ENCODE results near the gene EXD3.
A peak's percentile ranks its signal among the peaks of the same experiment; 100 is the strongest.

The EXD3 gene

DNA sequence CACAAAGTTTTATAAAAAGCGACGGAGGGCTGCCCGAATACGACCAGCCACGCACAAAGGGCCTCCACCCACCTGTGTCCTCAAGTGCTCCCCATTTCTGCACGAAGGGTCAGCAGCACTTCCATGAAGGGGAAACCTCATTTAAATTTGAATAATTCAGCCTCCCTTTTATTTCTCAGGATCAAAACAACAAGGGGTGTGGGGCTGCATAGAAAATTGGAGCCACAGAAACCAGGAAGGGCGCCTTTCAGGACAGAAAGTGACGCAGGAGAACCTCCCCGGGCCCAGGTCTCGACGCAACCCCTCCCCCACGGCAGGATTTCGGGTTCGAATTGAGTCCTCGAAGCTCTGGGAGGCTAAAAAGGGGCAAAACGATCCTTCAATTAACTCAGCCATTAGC, 123.0 kb downstream of the EXD3 start:
- no peak overlapping the region for H3K4me3 ChIP-seq (ENCODE audit: low read depth, low read length)
- no peak for DNase-seq (ENCODE audit: low read depth)
- TF ChIP-seq, protein P1, sequence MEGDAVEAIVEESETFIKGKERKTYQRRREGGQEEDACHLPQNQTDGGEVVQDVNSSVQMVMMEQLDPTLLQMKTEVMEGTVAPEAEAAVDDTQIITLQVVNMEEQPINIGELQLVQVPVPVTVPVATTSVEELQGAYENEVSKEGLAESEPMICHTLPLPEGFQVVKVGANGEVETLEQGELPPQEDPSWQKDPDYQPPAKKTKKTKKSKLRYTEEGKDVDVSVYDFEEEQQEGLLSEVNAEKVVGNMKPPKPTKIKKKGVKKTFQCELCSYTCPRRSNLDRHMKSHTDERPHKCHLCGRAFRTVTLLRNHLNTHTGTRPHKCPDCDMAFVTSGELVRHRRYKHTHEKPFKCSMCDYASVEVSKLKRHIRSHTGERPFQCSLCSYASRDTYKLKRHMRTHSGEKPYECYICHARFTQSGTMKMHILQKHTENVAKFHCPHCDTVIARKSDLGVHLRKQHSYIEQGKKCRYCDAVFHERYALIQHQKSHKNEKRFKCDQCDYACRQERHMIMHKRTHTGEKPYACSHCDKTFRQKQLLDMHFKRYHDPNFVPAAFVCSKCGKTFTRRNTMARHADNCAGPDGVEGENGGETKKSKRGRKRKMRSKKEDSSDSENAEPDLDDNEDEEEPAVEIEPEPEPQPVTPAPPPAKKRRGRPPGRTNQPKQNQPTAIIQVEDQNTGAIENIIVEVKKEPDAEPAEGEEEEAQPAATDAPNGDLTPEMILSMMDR (IDR thresholded peaks at IDR 0.05; ENCODE audit: insufficient read depth, low read depth, low read length, missing control alignments), result no peak

- TF ChIP-seq, protein P1 (IDR thresholded peaks at IDR 0.05; ENCODE audit: insufficient read depth, low read depth, low read length, missing control alignments), result no peak
- DNase-seq (ENCODE audit: low read depth), result peak; percentile 46
- no peak overlapping the region for H3K4me3 ChIP-seq (ENCODE audit: low read depth, low read length)
These were observed 123.8 kb downstream of the EXD3 start for GRCh38 chr9:137299203-137299565.

DNA sequence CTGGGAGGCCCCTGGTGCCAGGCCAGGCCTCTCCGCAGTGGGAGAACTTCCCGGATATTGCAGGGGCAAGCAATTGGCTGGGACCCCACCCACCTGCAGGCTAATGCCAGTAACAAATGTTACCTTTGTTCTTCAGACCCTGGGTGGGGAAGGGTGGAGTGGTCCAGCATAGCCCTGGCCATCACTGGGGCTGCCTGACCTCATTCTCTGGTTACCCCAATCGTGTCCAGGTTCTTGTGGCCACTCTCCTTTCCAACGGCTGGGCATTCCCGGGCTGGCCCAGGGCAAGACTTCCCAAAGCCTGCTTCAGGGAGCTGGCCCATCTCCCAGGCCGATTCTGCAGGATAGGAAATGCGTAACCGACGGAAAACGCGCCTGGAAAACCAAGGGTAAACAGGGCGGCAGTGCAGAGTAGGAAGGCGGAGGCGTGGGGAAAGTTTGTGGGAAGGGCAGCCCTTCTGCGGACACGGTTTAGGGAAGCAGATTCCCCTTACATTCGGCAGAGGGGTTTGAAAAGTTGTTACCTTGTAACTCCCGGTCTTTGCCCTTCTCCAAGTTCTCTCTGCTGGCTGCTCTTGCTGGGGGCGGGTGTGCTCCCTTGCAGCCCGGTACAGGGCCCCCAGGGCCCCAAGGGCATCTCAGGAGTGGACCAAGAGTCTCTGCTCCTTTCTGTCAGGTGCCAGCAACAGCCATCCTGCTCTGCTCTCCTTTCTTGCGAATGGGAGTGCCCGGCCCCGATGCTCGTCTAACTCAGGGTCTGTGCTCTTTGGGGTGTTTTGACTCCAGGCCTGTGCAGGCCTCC, 124.4 kb downstream of the EXD3 start:
- no peak for DNase-seq (ENCODE audit: low read depth)
- TF ChIP-seq, protein P1 (IDR thresholded peaks at IDR 0.05; ENCODE audit: insufficient read depth, low read depth, low read length, missing control alignments), result no peak
- H3K4me3 ChIP-seq (ENCODE audit: low read depth, low read length), result no peak overlapping the region

- DNase-seq (ENCODE audit: low read depth), result no peak
- H3K4me3 ChIP-seq (ENCODE audit: low read depth, low read length), result no peak overlapping the region
- TF ChIP-seq, protein P1 (IDR thresholded peaks at IDR 0.05; ENCODE audit: insufficient read depth, low read depth, low read length, missing control alignments), result no peak
These were observed 125.0 kb downstream of the EXD3 start for GRCh38 chr9:137297966-137298365.

DNA sequence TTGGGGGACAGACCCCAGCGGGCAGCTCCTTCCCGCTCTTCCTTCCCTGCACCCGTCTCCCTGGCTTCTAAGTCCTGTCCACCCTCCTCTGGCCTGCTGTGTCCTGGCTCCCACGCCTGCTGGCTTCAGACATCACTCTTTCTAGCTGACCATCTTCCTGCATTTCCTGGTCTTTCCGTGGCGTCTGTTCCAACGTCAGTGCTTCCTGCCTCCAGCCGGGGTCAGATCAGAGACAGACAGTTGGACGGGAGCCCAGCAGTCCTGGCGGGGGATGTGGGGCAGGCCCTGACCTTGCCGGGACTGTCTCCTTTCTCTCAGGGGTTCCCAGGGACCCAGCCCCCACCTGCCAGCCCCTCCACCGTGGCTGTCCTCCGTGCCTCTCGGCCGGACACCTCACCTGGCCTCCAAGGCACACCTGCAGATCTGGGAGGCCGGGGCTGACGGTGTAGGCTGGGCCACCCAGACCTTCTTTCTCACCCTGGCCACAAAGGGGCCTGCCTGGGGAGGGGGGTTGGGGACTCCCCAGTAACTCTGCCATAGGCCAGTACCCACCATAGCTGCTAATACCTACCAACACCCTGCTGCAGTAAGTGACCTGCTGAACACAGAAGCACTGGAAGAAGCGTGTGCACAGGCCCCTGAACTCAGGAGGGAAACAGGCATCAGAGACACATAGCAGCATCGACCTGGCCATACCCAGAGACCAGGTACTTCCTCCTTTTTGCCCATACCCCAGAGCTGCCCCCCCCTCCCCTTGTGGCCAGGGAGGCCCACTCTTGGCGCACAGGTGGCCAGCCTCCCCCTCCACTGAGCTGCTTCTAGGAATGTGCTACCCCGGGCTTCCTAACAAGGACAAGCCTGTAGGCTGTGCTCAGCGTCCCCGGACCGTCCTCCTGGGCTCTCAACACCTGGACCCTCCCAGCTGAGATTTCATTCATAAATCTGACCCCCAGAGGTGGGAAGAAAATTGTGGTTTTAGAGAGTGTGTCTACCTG, 126.0 kb downstream of the EXD3 start:
- TF ChIP-seq, protein P1 (IDR thresholded peaks at IDR 0.05; ENCODE audit: insufficient read depth, low read depth, low read length, missing control alignments), result no peak
- no peak for DNase-seq (ENCODE audit: low read depth)
- H3K4me3 ChIP-seq (ENCODE audit: low read depth, low read length), result no peak overlapping the region

DNA sequence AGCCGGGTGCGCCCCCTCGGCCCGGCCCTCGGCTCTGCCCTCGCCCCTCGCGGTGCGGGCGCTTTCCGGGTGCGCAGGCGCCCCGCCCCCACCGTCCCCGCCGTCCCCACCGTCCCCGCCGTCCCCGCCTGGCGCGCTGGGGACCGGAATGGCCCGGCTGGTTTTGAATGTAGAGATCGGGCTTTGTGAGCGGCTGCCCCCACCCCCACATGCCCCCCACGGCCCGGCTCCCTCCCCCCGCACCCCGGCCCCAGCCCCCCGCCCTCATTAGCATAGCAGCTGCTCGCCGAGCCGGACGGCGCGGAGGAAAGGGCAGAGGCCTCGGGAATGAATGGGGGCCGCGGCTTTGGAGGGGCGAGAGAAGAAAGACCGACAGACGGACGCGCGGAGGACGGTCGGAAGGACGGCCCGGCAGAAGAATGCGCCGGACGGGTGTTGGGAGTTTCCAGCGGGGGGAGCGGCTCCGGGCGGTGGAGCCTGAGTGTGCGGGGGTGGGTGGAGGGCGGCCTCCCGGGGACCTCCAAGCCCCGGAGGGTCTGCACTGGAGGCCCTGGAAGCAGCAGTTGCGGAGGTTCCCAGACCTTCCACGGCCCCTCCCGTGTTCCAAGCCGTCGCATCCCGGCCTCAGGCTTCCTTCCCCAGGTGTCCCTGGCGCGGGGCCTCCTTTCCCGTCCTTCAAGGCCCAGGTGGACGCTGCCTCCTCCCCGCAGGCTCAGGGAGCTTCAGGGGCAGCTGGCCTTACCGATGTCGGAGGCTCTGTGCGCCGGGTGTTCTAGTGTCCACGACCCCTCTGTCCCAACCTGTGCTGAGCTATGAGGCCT, 126.9 kb downstream of the EXD3 start:
- TF ChIP-seq, protein P1 (IDR thresholded peaks at IDR 0.05; ENCODE audit: insufficient read depth, low read depth, low read length, missing control alignments), result no peak
- no peak for DNase-seq (ENCODE audit: low read depth)
- no peak overlapping the region for H3K4me3 ChIP-seq (ENCODE audit: low read depth, low read length)

Measured in GM12865 (cell line).